OCI-LY7 (cell line): ENCODE data around the gene GAS6. TPM values are rescaled to one million over a fixed set of nuclear protein-coding genes. Genes with fewer than 3 reads are reported as not detected.

Source experiments
- BruUV-seq: library from RNA; stranded (reverse); fragments of 400-500 nt; replicated peaks from 2 replicates; lab custom pipeline; 2021; lab: Mats Ljungman, UMichigan
- CTCF ChIA-PET: fragments of 300-600 bp; sonication (Branson Sonifier 250); formaldehyde crosslinking; loops from one replicate; lab custom pipeline; 2022; ENCODE audit warnings: antibody characterized with exemption; ENCODE audit not compliant: unreplicated experiment; lab: Charles Lee
- POLR2A ChIA-PET: fragments of 300-600 bp; sonication (Branson Sonifier 250); formaldehyde crosslinking; loops from one replicate; lab custom pipeline; 2022; ENCODE audit warnings: antibody characterized with exemption; lab: Charles Lee
- DNase-seq: peaks from one replicate; pipeline ENCODE4 v3.0.0-alpha.2; 2015; ENCODE audit warnings: low spot score
- H2AFZ ChIP-seq: fragments of 200-600 bp; sonication (generic), shearing (Covaris generic); 2 replicates; pipeline ENCODE4 v1.6.1; 2014; ENCODE audit warnings: mild to moderate bottlenecking, antibody characterized with exemption, low read length, moderate library complexity
- H3K27ac ChIP-seq: fragments of 200-600 bp; sonication (generic); 2 replicates; pipeline ENCODE4 v1.5.1; 2014; ENCODE audit warnings: mixed run types, low read depth, mild to moderate bottlenecking, moderate library complexity, low read length, inconsistent platforms; ENCODE audit not compliant: poor library complexity, severe bottlenecking
- H3K36me3 ChIP-seq: fragments of 200-600 bp; sonication (generic); 2 replicates; pipeline ENCODE4 v1.6.1; 2014; ENCODE audit warnings: mild to moderate bottlenecking, antibody characterized with exemption, low read length, moderate library complexity, mixed read lengths; ENCODE audit not compliant: insufficient read depth
- H3K4me1 ChIP-seq: fragments of 200-600 bp; sonication (generic); 2 replicates; pipeline ENCODE4 v1.5.1; 2014; ENCODE audit warnings: mild to moderate bottlenecking, low read length; ENCODE audit not compliant: insufficient read depth, poor library complexity, severe bottlenecking
- H3K4me2 ChIP-seq: fragments of 200-600 bp; sonication (generic); 2 replicates; pipeline ENCODE4 v1.6.1; 2014; ENCODE audit warnings: mild to moderate bottlenecking, low read length
- H3K4me3 ChIP-seq: fragments of 200-600 bp; sonication (generic); 2 replicates; pipeline ENCODE4 v1.5.1; 2014; ENCODE audit warnings: mild to moderate bottlenecking, low read depth, low read length; ENCODE audit not compliant: poor library complexity, severe bottlenecking
- H3K79me2 ChIP-seq: fragments of 200-600 bp; sonication (generic); 2 replicates; pipeline ENCODE4 v1.6.1; 2016; ENCODE audit warnings: low read depth, mild to moderate bottlenecking, low read length, moderate library complexity, mixed read lengths; ENCODE audit not compliant: insufficient read depth
- H3K9me2 ChIP-seq: fragments of 200-600 bp; sonication (generic); 2 replicates; pipeline ENCODE4 v1.6.1; 2016; ENCODE audit warnings: mild to moderate bottlenecking, low read length, mixed read lengths; ENCODE audit not compliant: insufficient read depth
- H3K9me3 ChIP-seq: fragments of 200-600 bp; sonication (generic); 2 replicates; pipeline ENCODE4 v1.6.1; 2014; ENCODE audit warnings: mild to moderate bottlenecking, mixed run types, low read length, mixed read lengths
- H4K20me1 ChIP-seq: fragments of 200-600 bp; sonication (generic); 2 replicates; pipeline ENCODE4 v1.6.1; 2014; ENCODE audit warnings: mild to moderate bottlenecking, antibody characterized with exemption, low read length, moderate library complexity, mixed read lengths; ENCODE audit not compliant: insufficient read depth
- CTCF ChIP-seq: fragments of 200-600 bp; sonication (generic); conservative IDR thresholded peaks from 2 replicates; pipeline ENCODE4 v1.5.1; 2014; ENCODE audit warnings: mild to moderate bottlenecking, antibody characterized with exemption, low read length, moderate library complexity, mixed read lengths
- EZH2phosphoT487 ChIP-seq: fragments of 200-600 bp; sonication (generic); IDR thresholded peaks from 2 replicates; pipeline ENCODE4 v1.6.1; 2018; ENCODE audit warnings: low read depth, borderline replicate concordance, mild to moderate bottlenecking, mixed run types, antibody characterized with exemption, low read length, moderate library complexity, mixed read lengths
- intact Hi-C: fragments of 100-400 bp; cut with micrococcal nuclease; formaldehyde crosslinking; loops from one replicate; pipeline ENCODE4 v1.10.0; 2022; ENCODE audit not compliant: unreplicated experiment
- total RNA-seq, 2 experiments: library from RNA; depleted of rRNA in 1 of 2; stranded (reverse); fragments of >200 nt in 1 of 2; shearing (Covaris generic) in 1 of 2; gene quantifications; 2 replicates each; pipeline ENCODE4 v1.2.3, GENCODE V29; 2014 to 2022

GAS6 gene
- total RNA-seq, 2 experiments from 2014 or later = not detected

GRCh38 chr13:113811081-113811928 is 52.6 kb downstream of the GAS6 start:
- H2AFZ ChIP-seq = no peak overlapping the region
- no peaks in the 10 kb centered on the region for H3K36me3 ChIP-seq
- DNase-seq = no peak
- intact Hi-C loops = no loop called here
- H3K4me1 ChIP-seq = no peaks in the 10 kb centered on the region
- TF ChIP-seq CTCF = no peak
- H3K4me2 ChIP-seq = no peak overlapping the region
- ChIA-PET CTCF (no interaction called here), POLR2A (no interaction called here)
- H4K20me1 ChIP-seq = no peaks in the 10 kb centered on the region
- peaks cover 8% of the 10 kb centered on the region for H3K79me2 ChIP-seq
- no peaks in the 10 kb centered on the region for H3K9me2 ChIP-seq
- no peak overlapping the region for H3K27ac ChIP-seq
- H3K4me3 ChIP-seq = no peak overlapping the region
- no TSS peak for BruUV-seq
- no peaks in the 10 kb centered on the region for H3K9me3 ChIP-seq

GRCh38 chr13:113810640-113811039 is 53.2 kb downstream of the GAS6 start:
- Histone ChIP-seq H4K20me1 (no peaks in the 10 kb centered on the region), H3K4me1 (no peaks in the 10 kb centered on the region), H3K9me2 (no peaks in the 10 kb centered on the region), H3K4me3 (no peak overlapping the region), H3K36me3 (no peaks in the 10 kb centered on the region), H3K4me2 (no peak overlapping the region), H3K9me3 (no peaks in the 10 kb centered on the region), H3K79me2 (peaks cover 2% of the 10 kb centered on the region; the same call in 1 of the 2 replicates), H3K27ac (no peak overlapping the region), H2AFZ (no peak overlapping the region)
- ChIA-PET POLR2A (no interaction called here), CTCF (no interaction called here)
- intact Hi-C loops = no loop called here
- TF ChIP-seq CTCF (no peak), EZH2phosphoT487 (no peak)
- no peak for DNase-seq
- no TSS peak for BruUV-seq

GRCh38 chr13:113809934-113810333 is 53.9 kb downstream of the GAS6 start:
- BruUV-seq = no TSS peak
- H2AFZ ChIP-seq = no peak overlapping the region
- H3K4me3 ChIP-seq = no peak overlapping the region
- H3K36me3 ChIP-seq = no peaks in the 10 kb centered on the region
- no peaks in the 10 kb centered on the region for H3K79me2 ChIP-seq
- intact Hi-C loops = no loop called here
- no peak for DNase-seq
- POLR2A ChIA-PET = no interaction called here
- no peaks in the 10 kb centered on the region for H3K9me2 ChIP-seq
- no peak overlapping the region for H3K4me2 ChIP-seq
- TF ChIP-seq CTCF (no peak), EZH2phosphoT487 (no peak)
- H3K9me3 ChIP-seq = no peaks in the 10 kb centered on the region
- H3K27ac ChIP-seq = no peak overlapping the region
- H4K20me1 ChIP-seq = no peaks in the 10 kb centered on the region
- no peaks in the 10 kb centered on the region for H3K4me1 ChIP-seq
- CTCF ChIA-PET = no interaction called here
